H1 (cell line): Measurements from ENCODE around the gene TRAIP. TPM values are rescaled to one million over a fixed set of nuclear protein-coding genes. Genes with fewer than 3 reads are reported as not detected.

Source experiments
- CTCF ChIA-PET: fragments of 300-600 bp; sonication (Branson Sonifier 250); formaldehyde crosslinking; loops from one replicate; lab custom pipeline; 2021; ENCODE audit not compliant: partially characterized antibody; lab: Charles Lee
- POLR2A ChIA-PET: fragments of 300-600 bp; sonication (Branson Sonifier 250); formaldehyde crosslinking; loops from one replicate; lab custom pipeline; 2021; ENCODE audit warnings: inconsistent platforms; ENCODE audit not compliant: partially characterized antibody; lab: Charles Lee
- DNase-seq, 2 experiments: peaks; one replicate each; pipeline versions ENCODE4 v3.0.0 to v3.0.0-alpha.2; 2010 to 2022; ENCODE audit warnings: low spot score in 2 of 2, low read depth in 1 of 2, mixed read lengths in 1 of 2
- FAIRE-seq: peaks from 2 replicates; lab custom pipeline; 2011; peaks lifted over from hg19 to GRCh38; lab: Jason Lieb, UNC
- H2AFZ ChIP-seq: 2 replicates; pipeline ENCODE4 v1.8.1; 2012; ENCODE audit warnings: low read length, inconsistent platforms
- H2AK5ac ChIP-seq: 2 replicates; pipeline ENCODE4 v1.6.1; 2013; ENCODE audit warnings: low read depth, low read length
- H2BK120ac ChIP-seq: replicated peaks from 2 replicates; pipeline ENCODE3; 2013; ENCODE audit warnings: low read depth, low read length, inconsistent platforms
- H2BK12ac ChIP-seq: 2 replicates; pipeline ENCODE4 v1.6.1; 2013; ENCODE audit warnings: low read depth, low read length
- H2BK15ac ChIP-seq: 2 replicates; pipeline ENCODE4 v1.6.1; 2013; ENCODE audit warnings: low read length
- H2BK20ac ChIP-seq: 2 replicates; pipeline ENCODE4 v1.6.1; 2013; ENCODE audit warnings: low read length
- H2BK5ac ChIP-seq: 2 replicates; pipeline ENCODE4 v1.6.1; 2013; ENCODE audit warnings: low read depth, low read length
- H3K14ac ChIP-seq: 2 replicates; pipeline ENCODE4 v1.6.1; 2013; ENCODE audit warnings: inconsistent platforms; ENCODE audit not compliant: insufficient read length
- H3K18ac ChIP-seq: 2 replicates; pipeline ENCODE4 v1.6.1; 2013; ENCODE audit warnings: low read length; ENCODE audit errors: extremely low read depth
- H3K23ac ChIP-seq: 2 replicates; pipeline ENCODE4 v1.6.1; 2013; ENCODE audit warnings: inconsistent platforms; ENCODE audit not compliant: insufficient read length
- H3K23me2 ChIP-seq: 2 replicates; pipeline ENCODE4 v1.6.1; 2013; ENCODE audit warnings: low read depth, low read length
- H3K27ac ChIP-seq: 2 replicates; pipeline ENCODE4 v1.6.1; 2011; ENCODE audit warnings: low read depth, low read length, inconsistent platforms
- H3K27me3 ChIP-seq, 4 experiments: replicated peaks in 1 of 4; 1 replicate in 1 of 4; 2 replicates in 3 of 4; pipeline versions ENCODE4 v1.6.1 to v1.8.1; 2011 to 2013; ENCODE audit warnings: low read length in 3 of 4, mild to moderate bottlenecking in 3 of 4, inconsistent platforms in 2 of 4, mixed read lengths in 2 of 4, moderate library complexity in 1 of 4; ENCODE audit not compliant: control insufficient read depth in 3 of 4, insufficient read depth in 3 of 4; ENCODE audit errors: extremely low read depth in 1 of 4
- H3K36me3 ChIP-seq, 4 experiments: 2 replicates each; pipeline versions ENCODE4 v1.6.1 to v1.8.1; 2011 to 2013; ENCODE audit warnings: mild to moderate bottlenecking in 4 of 4, low read length in 3 of 4, moderate library complexity in 2 of 4, control low read depth in 1 of 4, inconsistent platforms in 1 of 4; ENCODE audit not compliant: insufficient read depth in 4 of 4, control insufficient read depth in 2 of 4
- H3K4ac ChIP-seq: replicated peaks from 2 replicates; pipeline ENCODE3; 2013; ENCODE audit warnings: low read length, low read depth, mixed read lengths, inconsistent platforms; ENCODE audit not compliant: insufficient read length
- H3K4me1 ChIP-seq, 4 experiments: replicated peaks in 1 of 4; 1 replicate in 1 of 4; 2 replicates in 3 of 4; pipeline versions ENCODE4 v1.6.1 to v1.8.1; 2011 to 2013; ENCODE audit warnings: low read length in 3 of 4, inconsistent platforms in 2 of 4, mixed read lengths in 1 of 4; ENCODE audit not compliant: insufficient read depth in 4 of 4, control insufficient read depth in 3 of 4
- H3K4me2 ChIP-seq, 2 experiments: 2 replicates each; pipeline versions ENCODE4 v1.6.1 to v1.8.1; 2011 to 2013; ENCODE audit warnings: low read depth in 2 of 2, low read length in 2 of 2, control low read depth in 1 of 2, inconsistent platforms in 1 of 2, mild to moderate bottlenecking in 1 of 2; ENCODE audit not compliant: insufficient read depth in 1 of 2
- H3K4me3 ChIP-seq, 4 experiments: fragments of 200-600, 300-600 bp in 1 of 4; sonication (generic), shearing (Covaris generic), sonication (Bioruptor Twin) in 1 of 4; 2 replicates each; pipeline versions ENCODE4 v1.5.1 to v1.8.1; 2011 to 2016; ENCODE audit warnings: low read length in 4 of 4, low read depth in 3 of 4, control low read depth in 2 of 4, inconsistent platforms in 2 of 4, mild to moderate bottlenecking in 2 of 4, mixed read lengths in 1 of 4, moderate library complexity in 1 of 4; ENCODE audit not compliant: insufficient read depth in 2 of 4; ENCODE audit errors: extremely low read depth in 1 of 4
- H3K56ac ChIP-seq: replicated peaks from 2 replicates; pipeline ENCODE3; 2013; ENCODE audit warnings: low read depth, mild to moderate bottlenecking, mixed read lengths, low read length, inconsistent platforms; ENCODE audit not compliant: insufficient read length
- H3K79me1 ChIP-seq: 2 replicates; pipeline ENCODE4 v1.6.1; 2013; ENCODE audit warnings: low read depth, low read length, control low read depth
- H3K79me2 ChIP-seq, 2 experiments: 2 replicates each; pipeline versions ENCODE4 v1.6.1 to v1.8.1; 2012 to 2013; ENCODE audit warnings: low read length in 2 of 2, mild to moderate bottlenecking in 2 of 2, inconsistent platforms in 1 of 2; ENCODE audit not compliant: insufficient read depth in 2 of 2, control insufficient read depth in 1 of 2
- H3K9ac ChIP-seq, 4 experiments: replicated peaks in 1 of 4; 1 replicate in 1 of 4; 2 replicates in 3 of 4; pipeline versions ENCODE4 v1.6.1 to v1.8.1; 2011 to 2013; ENCODE audit warnings: low read depth in 3 of 4, low read length in 3 of 4, control low read depth in 2 of 4, mild to moderate bottlenecking in 2 of 4, moderate library complexity in 2 of 4, inconsistent platforms in 1 of 4; ENCODE audit errors: extremely low read depth in 1 of 4
- H3K9me3 ChIP-seq, 2 experiments: 2 replicates each; pipeline versions ENCODE4 v1.6.1 to v1.8.1; 2012 to 2013; ENCODE audit warnings: mild to moderate bottlenecking in 2 of 2, moderate library complexity in 2 of 2, control low read depth in 1 of 2, inconsistent platforms in 1 of 2, low read depth in 1 of 2, low read length in 1 of 2, mixed read lengths in 1 of 2; ENCODE audit not compliant: insufficient read depth in 2 of 2
- H4K20me1 ChIP-seq, 2 experiments: replicated peaks in 1 of 2; 2 replicates each; pipeline versions ENCODE3 to v1.8.1; 2011 to 2013; ENCODE audit warnings: inconsistent platforms in 2 of 2, low read length in 2 of 2, mild to moderate bottlenecking in 1 of 2; ENCODE audit not compliant: insufficient read depth in 2 of 2, control insufficient read depth in 1 of 2
- H4K5ac ChIP-seq: 2 replicates; pipeline ENCODE4 v1.6.1; 2013; ENCODE audit warnings: low read length, low read depth, mixed read lengths, inconsistent platforms; ENCODE audit not compliant: insufficient read length
- H4K8ac ChIP-seq: 2 replicates; pipeline ENCODE4 v1.8.0; 2013; ENCODE audit warnings: mild to moderate bottlenecking, moderate library complexity, low read length, inconsistent platforms; ENCODE audit not compliant: insufficient read depth; ENCODE audit errors: extremely low read depth
- H4K91ac ChIP-seq: replicated peaks from 2 replicates; pipeline ENCODE3; 2013; ENCODE audit warnings: low read length, mixed read lengths, inconsistent platforms; ENCODE audit not compliant: insufficient read length
- CBX5 ChIP-seq: fragments of 300-800, 300-1000 bp; sonication (generic); IDR thresholded peaks from 2 replicates; pipeline ENCODE4 v1.7.1; 2016; ENCODE audit warnings: antibody characterized with exemption, low read length, low read depth
- GABPA ChIP-seq: IDR thresholded peaks from 2 replicates; pipeline ENCODE4 v1.6.1; 2011; ENCODE audit warnings: mild to moderate bottlenecking, low read length, moderate library complexity, borderline replicate concordance; ENCODE audit not compliant: insufficient read depth
- SP1 ChIP-seq: IDR thresholded peaks from 2 replicates; pipeline ENCODE4 v1.6.1; 2011; ENCODE audit warnings: low read depth, low read length
- SUZ12 ChIP-seq: fragments of 200-600 bp; sonication (generic); IDR thresholded peaks from 2 replicates; pipeline ENCODE4 v1.6.1; 2012; ENCODE audit warnings: mild to moderate bottlenecking, inconsistent platforms, low read length, moderate library complexity, mixed read lengths
- TBP ChIP-seq: IDR thresholded peaks from 2 replicates; pipeline ENCODE4 v1.6.1; 2011; ENCODE audit warnings: low read depth, low read length, improper control_type of control experiment
- WGBS, 2 experiments: shearing (Covaris generic) in 1 of 2; methylation state at CpG; one replicate each; pipeline versions ENCODE4 v1.1.6 to v1.1.7; 2013 to 2015; ENCODE audit warnings: low lambda C conversion rate in 2 of 2, mixed read lengths in 2 of 2, inconsistent platforms in 1 of 2, low coverage in 1 of 2, missing lambda C conversion rate in 1 of 2; ENCODE audit not compliant: insufficient replicate concordance in 2 of 2, insufficient coverage in 1 of 2, insufficient read length in 1 of 2; ENCODE audit errors: extremely low coverage in 1 of 2, missing lambda C conversion rate in 1 of 2; 5-methylcytosine and 5-hydroxymethylcytosine counted together
- polyA plus RNA-seq, 7 experiments: library from polyadenylated mRNA; depleted of rRNA in 3 of 7; stranded (reverse) in 5 of 7; unstranded in 2 of 7; fragments of >200 nt in 5 of 7; fragments of 200-250 nt in 2 of 7; gene quantifications; 1 replicate in 5 of 7; 2 replicates in 1 of 7; 4 replicates in 1 of 7; pipeline versions ENCODE4 v1.2.1 to v1.2.3, GENCODE V29; 2011 to 2013; ENCODE audit warnings: missing spikeins in 2 of 7, mixed read lengths in 2 of 7
- total RNA-seq: library from RNA; stranded (reverse); fragmentation: NEBNext Ultra II Directional; extraction: Animal tissue kit (Norgen Biotek cat#: 25700); gene quantifications from 2 replicates; pipeline ENCODE4 v1.2.1, GENCODE V29; 2021

Gene TRAIP
- total and polyA plus RNA-seq, 2 of the 8 experiments (the other 6 are each of a cell fraction or from before 2014, with no cell fraction given): 27.7 to 28.1 TPM

DNA sequence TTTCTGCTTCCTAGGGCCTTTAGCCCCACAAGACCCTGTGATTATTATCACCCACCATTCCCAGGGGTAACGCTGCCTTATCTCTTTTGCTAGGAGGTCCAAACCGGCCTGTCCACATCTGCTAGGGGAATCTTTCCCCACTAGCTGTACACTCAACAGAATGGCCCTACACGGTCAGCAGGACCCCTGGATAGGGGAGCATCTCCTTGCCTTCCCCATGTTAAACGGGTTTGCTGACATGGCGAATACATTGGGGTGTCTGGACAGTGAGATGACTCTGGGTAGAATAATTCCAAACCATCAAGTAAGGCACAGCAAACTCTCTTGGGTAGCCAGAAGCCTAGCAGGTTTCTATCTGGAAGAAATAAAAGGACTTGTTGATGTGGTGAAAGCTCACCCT, 702 bp downstream of the TRAIP start:
- Histone ChIP-seq H4K8ac (no peak overlapping the region), H3K9ac (peak overlapping the region in 3 of 4 experiments; percentile 72 to 89 (median 81); a peak in 6 of 7 replicates), H3K23ac (no peak overlapping the region), H2BK120ac (no peak overlapping the region), H2BK15ac (no peak overlapping the region), H3K36me3 (peaks cover 6 to 15% (median 10%) of the 10 kb centered on the region in 4 experiments; a peak in 5 of 8 replicates), H4K91ac (no peak overlapping the region), H3K4ac (no peak overlapping the region), H3K14ac (no peak overlapping the region), H3K79me1 (peaks cover 3% of the 10 kb centered on the region; the same call in 1 of the 2 replicates), H3K27ac (no peak overlapping the region), H2AK5ac (no peak overlapping the region), H2BK20ac (no peak overlapping the region), H2BK5ac (no peak overlapping the region), H3K27me3 (no peaks in the 10 kb centered on the region), H2BK12ac (no peak overlapping the region), H4K5ac (no peak overlapping the region), H3K4me2 (peak overlapping the region; percentile 90 to 93), H4K20me1 (peaks cover 0 to 3% of the 10 kb centered on the region in 2 experiments), H3K56ac (no peak overlapping the region), H2AFZ (no peak overlapping the region), H3K79me2 (peaks cover 2 to 14% of the 10 kb centered on the region in 2 experiments; a peak in 3 of 4 replicates), H3K18ac (no peak overlapping the region), H3K4me3 (peak overlapping the region; percentile 79 to 96 (median 84)), H3K9me3 (no peaks in the 10 kb centered on the region), H3K4me1 (peaks cover 0 to 7% (median 4%) of the 10 kb centered on the region in 4 experiments; a peak in 6 of 7 replicates), H3K23me2 (peaks cover 6% of the 10 kb centered on the region)
- POLR2A ChIA-PET: interaction anchor here (0.7 to 6.4 kb wide), 9 partner anchors 8 to 84 kb away, joined by 3 to 33 read pairs (median 4); partner anchors contain the start of genes CAMKV and RBM6
- CTCF ChIA-PET: interaction anchor here (1.0 to 6.1 kb wide), 7 partner anchors 11 to 155 kb away, joined by 3 to 55 read pairs (median 5); partner anchors contain the start of gene AMIGO3
- FAIRE-seq (no peak), DNase-seq (no peak)
- 76% methylated on average over 5 of the region's 5 CpGs; no CpG with 5 or more reads in 1 of the 2 experiments for WGBS, 2 experiments
- TF ChIP-seq TBP (no peak), SUZ12 (no peak), CBX5 (no peak), SP1 (no peak), GABPA (no peak)
